NCI-H524 treated with DMSO at 0.1 percent for 48 hours (cell line): ENCODE results near the gene CRAT.
A peak's percentile ranks its signal among the peaks of the same experiment; 100 is the strongest.

Experiments
- DNase-seq: peaks from one replicate; lab custom pipeline; 2025; lab: John Stamatoyannopoulos, UW

Gene CRAT

GRCh38 chr9:129110740-129111527, at the start of gene CRAT, which contains the start of gene PTPA:
CRAT (minus strand) TSS chr9:129110793; CDS start chr9:129110509, 284 bp downstream.
PTPA (plus strand) TSS chr9:129111415; CDS start chr9:129111601, 186 bp downstream.
- DNase-seq = peak; percentile 64

- DNase-seq = no peak
These were observed 45.6 kb upstream of the CRAT start for GRCh38 chr9:129156163-129156562.

GRCh38 chr9:129154866-129155477, 44.4 kb upstream of the CRAT start:
- no peak for DNase-seq

GRCh38 chr9:129151469-129151868, 40.9 kb upstream of the CRAT start:
- DNase-seq = no peak

- DNase-seq = no peak
These were observed 40.1 kb upstream of the CRAT start for GRCh38 chr9:129150672-129151211.

GRCh38 chr9:129150122-129150521, 39.5 kb upstream of the CRAT start:
- no peak for DNase-seq

GRCh38 chr9:129149442-129149841, 38.8 kb upstream of the CRAT start:
- no peak for DNase-seq

- no peak for DNase-seq
These were observed 38.0 kb upstream of the CRAT start for GRCh38 chr9:129148463-129149204.

- no peak for DNase-seq
These were observed 35.9 kb upstream of the CRAT start for GRCh38 chr9:129146441-129146941.

- no peak for DNase-seq
These were observed 35.3 kb upstream of the CRAT start for GRCh38 chr9:129145841-129146292.

- DNase-seq = no peak
These were observed 34.7 kb upstream of the CRAT start for GRCh38 chr9:129145316-129145715.

GRCh38 chr9:129143031-129143927, 32.7 kb upstream of the CRAT start:
- no peak for DNase-seq

- no peak for DNase-seq
These were observed 31.7 kb upstream of the CRAT start for GRCh38 chr9:129142138-129142935.

GRCh38 chr9:129141066-129142041, 30.8 kb upstream of the CRAT start:
- no peak for DNase-seq

- DNase-seq = peak; percentile 34
These were observed 29.9 kb upstream of the CRAT start for GRCh38 chr9:129140397-129141065.

- peak; percentile 73 for DNase-seq
These were observed 29.4 kb upstream of the CRAT start for GRCh38 chr9:129139993-129140396.

GRCh38 chr9:129139233-129139992, 28.8 kb upstream of the CRAT start:
- DNase-seq = peak; percentile 51
